SK-N-SH treated with all-trans-retinoic acid at 6 μM for 48 hours (cell line): ENCODE measurements around the gene S100A8.

ENCODE experiments used
- CSRNP3 ChIP-seq: fragments of 250-450 bp; sonication (Bioruptor Pico); IDR thresholded peaks from 2 replicates; pipeline ENCODE4 v1.5.1; 2021; ENCODE audit warnings: mild to moderate bottlenecking, moderate library complexity
- ESRRG ChIP-seq: fragments of 250-450 bp; sonication (Bioruptor Pico); IDR thresholded peaks from 2 replicates; pipeline ENCODE4 v1.6.1; 2021; ENCODE audit warnings: mild to moderate bottlenecking
- OSR1 ChIP-seq: fragments of 250-450 bp; sonication (Bioruptor Pico); IDR thresholded peaks from 2 replicates; pipeline ENCODE4 v1.8.0; 2022; ENCODE audit warnings: moderate library complexity, mild to moderate bottlenecking, inconsistent platforms
- TOX ChIP-seq: fragments of 250-450 bp; sonication (Bioruptor Pico); IDR thresholded peaks from 2 replicates; pipeline ENCODE4 v1.8.0; 2021; ENCODE audit warnings: mild to moderate bottlenecking, moderate library complexity, borderline replicate concordance
- ZFP30 ChIP-seq: fragments of 450-650 bp; formaldehyde crosslinking; IDR thresholded peaks from 2 replicates; pipeline ENCODE4 v1.5.0; 2022; ENCODE audit warnings: mild to moderate bottlenecking, moderate library complexity

S100A8 gene

GRCh38 chr1:153340356-153340755 is 50.5 kb downstream of the S100A8 start (continued):
- no peak for TF ChIP-seq ESRRG
- TF ChIP-seq OSR1 (CRISPR knock-in tag): no peak
- no peak for TF ChIP-seq ZFP30 (CRISPR knock-in tag)
- TF ChIP-seq CSRNP3 (CRISPR knock-in tag): no peak
- TF ChIP-seq TOX (CRISPR knock-in tag): no peak
